Esophagus (tissue), 2 donors: ENCODE results near the gene NUDT19. TPM values are rescaled to one million over a fixed set of nuclear protein-coding genes. Genes with fewer than 3 reads are reported as not detected.
A peak's percentile ranks its signal among the peaks of the same experiment; 100 is the strongest.
"Not testable (repeated sequence)": the region's sequence is repeated elsewhere in the genome, so short reads cannot be mapped to it uniquely, and the experiment has no call there.

Experiments used
- H3K27ac ChIP-seq, 2 donors: one replicate each; pipeline ENCODE4 v1.5.1; 2013; ENCODE audit warnings: low read depth in 2 of 2, mild to moderate bottlenecking in 2 of 2, inconsistent platforms in 1 of 2, low read length in 1 of 2, moderate library complexity in 1 of 2
- H3K27me3 ChIP-seq, 2 donors: one replicate each; pipeline ENCODE4 v1.6.1; 2013; ENCODE audit warnings: low read length in 2 of 2, control low read depth in 1 of 2, mild to moderate bottlenecking in 1 of 2; ENCODE audit not compliant: insufficient read depth in 2 of 2, control insufficient read depth in 1 of 2
- H3K36me3 ChIP-seq, 2 donors: one replicate each; pipeline ENCODE4 v1.6.1; 2013; ENCODE audit warnings: low read length in 1 of 2; ENCODE audit not compliant: control insufficient read depth in 2 of 2, insufficient read depth in 2 of 2
- H3K4me1 ChIP-seq, 2 donors: one replicate each; pipeline ENCODE4 v1.6.1; 2013; ENCODE audit warnings: low read length in 1 of 2; ENCODE audit not compliant: control insufficient read depth in 2 of 2, insufficient read depth in 2 of 2
- H3K4me3 ChIP-seq, 2 donors: one replicate each; pipeline ENCODE4 v1.5.1; 2013; ENCODE audit warnings: low read length in 2 of 2, mild to moderate bottlenecking in 2 of 2, low read depth in 1 of 2, moderate library complexity in 1 of 2
- H3K9me3 ChIP-seq, 2 donors: one replicate each; pipeline ENCODE4 v1.6.1; 2013; ENCODE audit warnings: mild to moderate bottlenecking in 2 of 2, low read depth in 1 of 2, low read length in 1 of 2, moderate library complexity in 1 of 2; ENCODE audit not compliant: control insufficient read depth in 2 of 2, insufficient read depth in 1 of 2
- WGBS, 2 donors: extraction: QIAGEN DNeasy Blood & Tissue Kit; methylation state at CpG; one replicate each; pipeline ENCODE4 v1.1.7; 2013; 5-methylcytosine and 5-hydroxymethylcytosine counted together
- polyA plus RNA-seq, 2 donors: library from polyadenylated mRNA; stranded (reverse); fragments of 200-250 nt; gene quantifications; one replicate each; pipeline ENCODE4 v1.2.3, GENCODE V29; 2013
- donor health status: healthy with polysubstance abuse.
- donor health status: Bipolar disorder and iron deficiency.

Gene NUDT19
- polyA plus RNA-seq: 1 to 10 TPM; 8.5 to 8.6 TPM

DNA sequence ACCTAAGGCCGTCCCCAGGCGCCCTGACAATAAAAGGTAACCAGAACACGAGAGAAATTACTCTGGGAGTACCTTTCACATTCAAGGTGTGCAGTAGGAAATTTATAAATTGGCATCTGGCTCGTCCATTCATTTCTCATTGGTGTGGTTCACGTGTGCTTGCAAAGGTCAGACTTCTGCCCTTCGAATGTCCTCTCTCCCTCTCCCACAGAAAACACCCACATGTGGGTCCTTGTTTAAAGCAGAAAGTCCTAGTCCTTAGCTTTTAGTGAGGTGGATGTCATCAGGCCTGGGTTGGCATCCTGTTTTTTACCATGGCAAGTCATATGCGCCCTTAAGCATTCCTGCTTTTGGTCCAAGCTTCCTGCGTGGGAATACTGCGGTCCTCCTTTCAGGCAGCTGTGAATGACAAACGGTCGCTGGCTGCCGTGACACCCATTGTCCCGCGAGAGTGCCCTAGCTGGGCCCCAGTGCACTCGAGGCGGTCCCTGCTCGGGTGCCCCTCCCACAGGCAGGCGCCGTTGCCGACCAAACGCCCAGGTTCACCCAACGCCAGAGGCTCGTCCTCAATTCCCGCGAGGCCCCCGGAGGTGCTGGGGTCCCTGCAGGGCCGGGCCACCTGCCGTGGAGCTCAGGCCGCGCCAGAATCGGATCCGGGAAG lies at the start of gene NUDT19:
Gene NUDT19, plus strand, starts transcription at position 531 of the 661 bp plus-strand sequence. CDS start 140 bp downstream, outside the sequence.
- H3K36me3 ChIP-seq: no peaks in the 10 kb centered on the region
- H3K4me3 ChIP-seq: peak within 1 kb of the TSS; percentile 87 to 92
- peak within 1 kb of the TSS; percentile 90 to 96 for H3K27ac ChIP-seq
- no peaks in the 10 kb centered on the region for H3K27me3 ChIP-seq
- peaks cover 0 to 15% of the 10 kb centered on the region in 2 donors for H3K4me1 ChIP-seq
- 5% methylated on average over 32 of the region's 32 CpGs for WGBS, 2 donors
- H3K9me3 ChIP-seq: no peaks in the 10 kb centered on the region

DNA sequence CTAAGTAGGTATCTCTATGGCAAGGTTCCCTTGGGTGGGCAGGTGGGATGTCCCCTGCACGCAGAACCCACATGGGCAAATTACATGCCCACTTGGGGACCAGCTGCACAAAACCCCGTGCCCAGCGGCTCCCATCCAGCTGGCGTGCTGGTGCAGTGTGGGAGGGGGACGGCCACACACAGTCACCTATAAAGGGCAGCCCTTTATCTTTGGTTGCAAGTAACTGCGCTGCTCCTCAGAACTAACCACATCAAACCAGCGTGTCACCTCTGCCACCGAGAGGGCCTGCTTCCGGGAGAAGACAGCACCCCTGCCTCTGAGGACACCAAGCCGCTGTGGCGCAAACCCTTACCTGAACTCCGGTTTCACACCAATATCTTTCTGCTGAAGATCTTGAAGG lies 48.9 kb upstream of the NUDT19 start:
- H3K4me1 ChIP-seq: no peaks in the 10 kb centered on the region
- peaks cover 16 to 45% of the 10 kb centered on the region in 2 donors for H3K36me3 ChIP-seq
- no peaks in the 10 kb centered on the region for H3K27me3 ChIP-seq
- no peak overlapping the region for H3K27ac ChIP-seq
- 73 to 81% methylated on average over 12 of the region's 12 CpGs for WGBS, 2 donors
- no peaks in the 10 kb centered on the region for H3K9me3 ChIP-seq
- H3K4me3 ChIP-seq: no peak overlapping the region

DNA sequence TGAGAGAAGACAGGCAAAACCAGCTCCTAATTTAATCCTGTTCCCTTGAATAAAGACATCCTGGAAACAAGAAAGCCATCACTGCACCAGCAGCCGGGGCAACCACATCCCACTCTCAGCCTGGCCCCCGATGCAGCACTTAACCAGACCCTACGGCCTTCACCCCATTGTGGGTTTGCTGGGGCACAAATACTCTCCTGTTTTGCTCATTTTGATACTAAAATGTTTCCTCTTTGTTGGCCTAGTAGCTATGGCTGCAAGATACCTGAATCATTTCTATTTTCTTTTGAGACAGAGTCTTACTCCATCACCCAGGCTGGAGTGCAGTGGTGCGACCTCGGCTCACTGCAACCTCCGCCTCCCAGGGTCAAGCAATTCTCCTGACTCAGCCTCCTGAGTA lies 45.1 kb upstream of the NUDT19 start:
- Histone ChIP-seq H3K4me1 (no peaks in the 10 kb centered on the region), H3K27ac (no peak overlapping the region)
- WGBS, 2 donors: 89% methylated on average over 6 of the region's 6 CpGs

DNA sequence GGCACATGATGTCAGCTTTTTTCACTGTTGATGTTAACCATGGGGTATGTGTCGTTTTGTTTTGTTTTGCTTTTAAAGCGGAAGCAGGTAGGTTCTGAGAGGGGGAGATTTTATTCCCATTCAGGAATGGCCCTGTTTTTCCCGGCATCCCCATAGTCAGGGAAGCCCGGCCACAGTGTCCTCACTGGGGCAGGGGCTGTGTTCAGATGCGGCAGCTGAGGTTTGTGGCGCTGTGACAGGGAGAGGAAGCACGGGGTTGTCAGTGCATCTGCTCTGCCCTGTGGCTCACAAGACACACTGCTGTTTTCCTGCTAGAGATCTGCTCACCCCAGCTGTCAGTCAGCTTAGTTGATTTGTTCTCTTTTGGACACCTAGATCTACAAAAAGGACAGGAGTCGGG lies 44.3 kb upstream of the NUDT19 start:
- Histone ChIP-seq H3K36me3 (peaks cover 8 to 36% of the 10 kb centered on the region in 2 donors), H3K27me3 (no peaks in the 10 kb centered on the region), H3K4me3 (no peak overlapping the region), H3K4me1 (no peaks in the 10 kb centered on the region), H3K9me3 (no peaks in the 10 kb centered on the region), H3K27ac (no peak overlapping the region)
- WGBS, 2 donors: 84 to 87% methylated on average over 8 of the region's 8 CpGs

More for the DNA sequence above, 45.1 kb upstream of the NUDT19 start:
- Histone ChIP-seq H3K9me3 (no peaks in the 10 kb centered on the region), H3K36me3 (peaks cover 8 to 39% of the 10 kb centered on the region in 2 donors), H3K4me3 (no peak overlapping the region), H3K27me3 (no peaks in the 10 kb centered on the region)

DNA sequence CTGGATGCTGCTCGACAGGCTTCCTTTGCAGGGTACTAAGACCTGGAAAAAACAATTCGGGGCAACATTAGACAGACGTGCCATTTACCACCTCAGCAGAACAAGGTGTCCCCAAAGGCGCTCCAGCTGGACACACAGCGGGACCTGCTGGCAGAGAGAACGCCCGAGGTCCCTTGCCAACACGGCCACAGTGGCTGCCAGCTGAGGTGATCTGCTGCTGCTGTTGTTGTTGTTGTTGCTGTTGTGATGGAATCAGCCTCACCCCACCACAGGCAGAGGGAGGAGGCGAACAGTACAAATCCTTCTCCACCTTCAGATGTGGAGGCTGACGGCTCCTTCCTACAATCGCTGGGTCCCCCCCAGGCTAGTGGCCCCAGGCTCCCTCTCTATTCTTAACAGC lies 41.9 kb upstream of the NUDT19 start:
- no peaks in the 10 kb centered on the region for H3K27me3 ChIP-seq
- H3K27ac ChIP-seq: no peak overlapping the region
- WGBS, 2 donors: 96% methylated on average over 11 of the region's 11 CpGs
- H3K4me3 ChIP-seq: no peak overlapping the region
- H3K4me1 ChIP-seq: no peaks in the 10 kb centered on the region
- H3K36me3 ChIP-seq: peaks cover 4 to 26% of the 10 kb centered on the region in 2 donors
- H3K9me3 ChIP-seq: no peaks in the 10 kb centered on the region

DNA sequence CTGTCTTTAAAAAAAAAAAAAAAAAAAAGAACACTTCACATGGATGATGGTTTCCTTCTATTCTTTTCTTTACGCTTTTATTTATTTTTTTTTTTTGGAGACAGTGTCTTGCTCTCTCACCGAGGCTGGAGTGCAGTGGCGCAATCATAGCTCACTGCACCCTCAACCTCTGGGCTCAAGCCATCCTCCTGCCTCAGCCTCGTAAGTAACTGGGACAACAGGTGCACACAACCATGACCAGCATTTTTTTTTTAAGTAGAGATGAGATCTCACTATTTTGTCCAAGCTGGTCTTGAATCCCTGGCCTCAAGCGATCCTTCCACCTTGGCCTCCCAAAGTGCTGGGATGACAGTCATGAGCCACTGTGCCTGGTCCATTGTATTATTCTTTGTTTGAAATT lies 41.0 kb upstream of the NUDT19 start:
- Histone ChIP-seq H3K4me3 (no peak overlapping the region), H3K9me3 (no peaks in the 10 kb centered on the region), H3K4me1 (no peaks in the 10 kb centered on the region), H3K27me3 (no peaks in the 10 kb centered on the region), H3K36me3 (peaks cover 4 to 33% of the 10 kb centered on the region in 2 donors), H3K27ac (no peak overlapping the region)
- WGBS, 2 donors: 95 to 96% methylated on average over 5 of the region's 5 CpGs

DNA sequence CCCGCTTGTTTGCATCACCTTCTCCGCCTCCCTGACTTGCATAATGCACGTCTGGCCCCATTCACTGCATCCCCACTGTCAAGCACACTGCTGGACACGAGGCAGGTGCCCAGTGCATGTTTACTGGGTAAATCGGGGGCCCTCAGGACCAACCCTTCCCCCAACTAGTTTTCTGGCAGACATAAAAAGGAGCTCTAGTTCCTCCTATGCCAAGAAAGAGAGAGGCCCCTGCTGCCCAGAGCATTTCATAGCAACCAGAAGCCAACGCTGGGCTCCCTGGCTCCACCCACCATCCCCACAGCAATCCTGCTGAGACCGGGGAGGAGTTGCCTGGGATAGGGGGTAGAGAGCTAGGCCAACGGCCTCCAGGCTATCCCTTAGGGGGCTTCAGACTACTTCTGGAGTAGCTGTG lies 39.9 kb upstream of the NUDT19 start:
- Histone ChIP-seq H3K9me3 (no peaks in the 10 kb centered on the region), H3K27ac (no peak overlapping the region), H3K36me3 (peaks cover 4 to 37% of the 10 kb centered on the region in 2 donors), H3K4me1 (no peaks in the 10 kb centered on the region), H3K4me3 (no peak overlapping the region), H3K27me3 (no peaks in the 10 kb centered on the region)
- 65 to 70% methylated on average over 8 of the region's 8 CpGs for WGBS, 2 donors

DNA sequence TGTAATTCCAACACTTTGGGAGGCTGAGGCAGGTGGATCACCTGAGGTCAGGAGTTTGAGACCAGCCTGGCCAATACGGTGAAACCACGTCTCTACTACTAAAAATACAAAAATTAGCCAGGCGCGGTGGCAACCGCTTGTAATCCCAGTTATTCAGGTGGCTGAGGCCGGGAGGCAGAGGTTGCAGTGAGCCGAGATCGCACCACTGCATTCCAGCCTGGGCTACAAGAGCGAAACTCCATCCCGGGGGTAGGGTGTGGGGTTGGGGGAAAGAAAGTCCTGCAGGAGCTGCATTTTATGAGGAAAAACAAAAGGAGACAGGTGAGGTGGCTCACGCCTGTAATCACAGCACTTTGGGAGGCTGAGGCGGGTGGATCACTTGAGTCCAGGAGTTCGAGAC lies 39.3 kb upstream of the NUDT19 start:
- H3K4me1 ChIP-seq, H3K27ac ChIP-seq, H3K4me3 ChIP-seq, H3K9me3 ChIP-seq, H3K27me3 ChIP-seq: not testable (repeated sequence)
- H3K36me3 ChIP-seq: peaks cover 4 to 33% of the 10 kb centered on the region in 2 donors
- 95% methylated on average over 13 of the region's 13 CpGs for WGBS, 2 donors

DNA sequence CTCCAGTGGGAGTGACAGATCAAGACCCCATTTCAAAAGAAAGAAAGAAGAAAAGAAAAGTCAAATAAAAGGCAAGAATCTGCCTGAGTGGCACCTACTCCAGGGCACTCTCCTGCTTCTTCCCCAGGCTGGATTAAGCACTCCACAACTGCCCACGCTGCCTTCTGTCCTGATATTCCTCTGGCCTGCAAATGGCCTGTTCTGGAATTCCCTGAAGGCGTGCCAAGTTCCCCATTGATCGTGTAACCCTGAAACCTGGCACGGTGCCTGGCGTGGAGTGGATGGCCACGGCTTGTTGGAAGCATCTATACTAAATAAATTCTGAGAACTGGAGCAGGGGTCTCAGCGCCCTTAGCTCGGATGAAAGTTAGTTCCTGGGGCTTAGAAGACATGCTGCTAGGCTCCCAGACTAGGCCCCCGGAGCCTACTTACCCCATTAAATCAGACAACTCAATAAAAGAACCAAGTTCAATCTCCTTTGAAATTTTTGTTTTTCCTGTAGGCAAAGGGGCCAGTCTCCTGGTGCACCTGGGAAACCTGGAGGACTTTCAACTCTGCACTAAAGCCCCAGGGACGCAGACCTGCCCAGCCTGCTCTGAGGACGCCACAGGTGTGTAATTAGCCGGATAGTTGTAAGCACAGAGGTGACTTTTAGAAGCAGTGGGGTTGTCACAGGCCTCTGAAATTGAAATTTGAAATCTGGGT lies 38.6 kb upstream of the NUDT19 start:
- 53 to 62% methylated on average over 12 of the region's 12 CpGs for WGBS, 2 donors
- no peak overlapping the region for H3K27ac ChIP-seq
- H3K4me1 ChIP-seq: no peaks in the 10 kb centered on the region
- no peak overlapping the region for H3K4me3 ChIP-seq
- peaks cover under 1 to 32% of the 10 kb centered on the region in 2 donors for H3K36me3 ChIP-seq
- H3K9me3 ChIP-seq: no peaks in the 10 kb centered on the region
- H3K27me3 ChIP-seq: no peaks in the 10 kb centered on the region

DNA sequence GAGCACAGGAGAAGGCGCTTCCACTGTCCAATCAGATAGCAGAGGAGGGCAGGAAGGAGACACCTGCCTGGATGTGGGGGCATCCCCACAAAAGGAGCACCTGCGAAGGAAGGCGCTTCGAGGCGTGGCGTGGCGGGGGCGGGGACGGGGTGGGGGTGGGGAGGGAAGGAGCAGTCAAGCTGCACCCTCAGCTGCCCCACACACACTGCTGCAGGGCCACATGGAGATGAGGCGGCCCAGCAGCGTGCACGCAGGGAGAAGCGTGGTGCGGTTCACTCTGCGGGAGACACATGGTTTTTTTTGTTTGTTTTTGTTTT lies 38.1 kb upstream of the NUDT19 start:
- H3K9me3 ChIP-seq: no peaks in the 10 kb centered on the region
- no peak overlapping the region for H3K27ac ChIP-seq
- WGBS, 2 donors: 74 to 79% methylated on average over 15 of the region's 15 CpGs
- H3K36me3 ChIP-seq: peaks cover 6 to 35% of the 10 kb centered on the region in 2 donors
- H3K27me3 ChIP-seq: no peaks in the 10 kb centered on the region
- no peak overlapping the region for H3K4me3 ChIP-seq
- no peaks in the 10 kb centered on the region for H3K4me1 ChIP-seq
